ENCODE measurements around the gene PIEZO2.

PIEZO2 gene

GRCh38 chr18:10771053-10771709 is 378.2 kb downstream of the PIEZO2 start:
- no peak for DNase-seq

- no peak for DNase-seq
Measured at GRCh38 chr18:10770264-10770663, 379.1 kb downstream of the PIEZO2 start.

GRCh38 chr18:10768221-10768620 is 381.1 kb downstream of the PIEZO2 start:
- no peak for DNase-seq

GRCh38 chr18:10767658-10768057 is 381.7 kb downstream of the PIEZO2 start:
- DNase-seq: no peak

GRCh38 chr18:10760986-10761385 is 388.4 kb downstream of the PIEZO2 start:
- no peak for DNase-seq

GRCh38 chr18:10759241-10759640 is 390.1 kb downstream of the PIEZO2 start:
- no peak for DNase-seq

- no peak for DNase-seq
Measured at GRCh38 chr18:10757946-10758345, 391.4 kb downstream of the PIEZO2 start.

GRCh38 chr18:10757349-10757748 is 392.0 kb downstream of the PIEZO2 start:
- no peak for DNase-seq

- DNase-seq: no peak
Measured at GRCh38 chr18:10755855-10756254, 393.5 kb downstream of the PIEZO2 start.

GRCh38 chr18:10754128-10754527 is 395.2 kb downstream of the PIEZO2 start:
- no peak for DNase-seq

GRCh38 chr18:10752382-10752781 is 397.0 kb downstream of the PIEZO2 start:
- no peak for DNase-seq

- no peak for DNase-seq
Measured at GRCh38 chr18:10751653-10752052, 397.7 kb downstream of the PIEZO2 start.

GRCh38 chr18:10750191-10751035 is 399.0 kb downstream of the PIEZO2 start:
- no peak for DNase-seq

- no peak for DNase-seq
Measured at GRCh38 chr18:10748641-10749040, 400.7 kb downstream of the PIEZO2 start.

- no peak for DNase-seq
Measured at GRCh38 chr18:10745971-10746370, 403.4 kb downstream of the PIEZO2 start.

GRCh38 chr18:10745219-10745618 is 404.1 kb downstream of the PIEZO2 start:
- no peak for DNase-seq

- DNase-seq: no peak
Measured at GRCh38 chr18:10743766-10744165, 405.6 kb downstream of the PIEZO2 start.

GRCh38 chr18:10739152-10739551 is 410.2 kb downstream of the PIEZO2 start:
- no peak for DNase-seq

- DNase-seq: no peak
Measured at GRCh38 chr18:10736984-10737383, 412.4 kb downstream of the PIEZO2 start.

- DNase-seq: no peak
Measured at GRCh38 chr18:10732990-10733389, 416.4 kb downstream of the PIEZO2 start.

- no peak for DNase-seq
Measured at GRCh38 chr18:10727477-10727876, 421.9 kb downstream of the PIEZO2 start.

- no peak for DNase-seq
Measured at GRCh38 chr18:10726198-10727068, 422.9 kb downstream of the PIEZO2 start.

GRCh38 chr18:10724666-10725065 is 424.7 kb downstream of the PIEZO2 start:
- no peak for DNase-seq
